ENCODE data around the gene TEX26. TPM values are rescaled to one million over a fixed set of nuclear protein-coding genes. Genes with fewer than 3 reads are reported as not detected.

Gene TEX26
- total and polyA plus RNA-seq, 2 of the 4 experiments (the other 2 are of a cell fraction), result not detected

GRCh38 chr13:30915691-30916541 is 16.5 kb upstream of the TEX26 start:
- H4K20me1 ChIP-seq (ENCODE audit: insufficient read depth, low read length), result no peaks in the 10 kb centered on the region
- H2AK5ac ChIP-seq (ENCODE audit: low read depth, low read length), result no peak overlapping the region
- no peak overlapping the region for H2BK15ac ChIP-seq (ENCODE audit: low read depth, low read length)
- no peak overlapping the region for H3K23ac ChIP-seq (ENCODE audit: low read depth, low read length)
- H3K79me1 ChIP-seq (ENCODE audit: low read depth in 1 of 2, low read length in 2 of 2), result no peaks in the 10 kb centered on the region
- H2BK20ac ChIP-seq (ENCODE audit: low read depth, low read length), result no peak overlapping the region
- no peak overlapping the region for H3K14ac ChIP-seq (replicated peaks; ENCODE audit: low read depth, low read length)
- ATAC-seq (ENCODE audit: low read depth), result no peak
- H3K56ac ChIP-seq (ENCODE audit: extremely low read depth, insufficient read depth, low read length), result no peak overlapping the region
- BruUV-seq (replicated peaks), result no TSS peak
- H2BK120ac ChIP-seq (ENCODE audit: low read depth, low read length), result no peak overlapping the region
- no peak overlapping the region for H3K27ac ChIP-seq (ENCODE audit: insufficient read depth, low read length)
- H3K9ac ChIP-seq (ENCODE audit: low read depth, low read length), result no peak overlapping the region
- no peak overlapping the region for H3K4me2 ChIP-seq (ENCODE audit: low read depth, low read length)
- CTCF ChIA-PET, result no interaction called here
- in situ Hi-C loops (cut with MboI; ENCODE audit: low sequenced_read_pairs) (no loop called here), dilution Hi-C loops (cut with HindIII; ENCODE audit: low sequenced_read_pairs, unreplicated experiment) (no loop called here), intact Hi-C loops (cut with micrococcal nuclease) (loop anchor here (5.0 kb wide), 1 partner anchor 46 kb away; no protein-coding TSS in a partner anchor)
- TF ChIP-seq BHLHE40 (IDR thresholded peaks at IDR 0.05; ENCODE audit: low read depth, low read length) (no peak), ELK1 (IDR thresholded peaks at IDR 0.05; ENCODE audit: borderline replicate concordance, low read depth, low read length) (no peak), POLR2A (IDR thresholded peaks at IDR 0.05; ENCODE audit: low read depth, low read length) (no peak), MXI1 (IDR thresholded peaks at IDR 0.05; ENCODE audit: borderline replicate concordance, low read depth, low read length) (no peak), NFE2L2 (IDR thresholded peaks at IDR 0.05; ENCODE audit: low read depth, low read length) (no peak), USF2 (IDR thresholded peaks at IDR 0.05; ENCODE audit: low read depth, low read length) (no peak), FOS (IDR thresholded peaks at IDR 0.05; ENCODE audit: low read depth, low read length) (no peak), RCOR1 (IDR thresholded peaks at IDR 0.05; ENCODE audit: insufficient replicate concordance, low read length) (no peak)
- 89% methylated on average over 5 of the region's 19 CpGs; no CpG with 5 or more reads in 1 of the 2 experiments for WGBS, 2 experiments (ENCODE audit: extremely low coverage in 2 of 2, insufficient read length in 1 of 2)
- no peak overlapping the region for H4K91ac ChIP-seq (ENCODE audit: insufficient read depth, low read depth, low read length)
- no peak overlapping the region for H4K5ac ChIP-seq (ENCODE audit: low read depth, low read length)
- H3K4me1 ChIP-seq (ENCODE audit: control insufficient read depth, insufficient read depth, low read length), result no peaks in the 10 kb centered on the region
- H3K4ac ChIP-seq (ENCODE audit: low read depth, low read length), result no peak overlapping the region
- peaks cover 7% of the 10 kb centered on the region for H3K27me3 ChIP-seq (ENCODE audit: control insufficient read depth, insufficient read depth, low read length)
- H3K9me1 ChIP-seq (ENCODE audit: insufficient read depth, low read length), result no peaks in the 10 kb centered on the region
- no peak overlapping the region for H2BK5ac ChIP-seq (ENCODE audit: low read depth, low read length, poor library complexity, severe bottlenecking)
- POLR2A ChIA-PET (ENCODE audit: unreplicated experiment), result no interaction called here
- H4K8ac ChIP-seq (ENCODE audit: low read depth in 2 of 2, low read length in 2 of 2), result no peak overlapping the region
- no peak overlapping the region for H2AK9ac ChIP-seq (replicated peaks; ENCODE audit: low read depth, low read length, poor library complexity)
- H3K36me3 ChIP-seq (ENCODE audit: control insufficient read depth, insufficient read depth, low read length), result no peaks in the 10 kb centered on the region
- H2AFZ ChIP-seq (replicated peaks; ENCODE audit: low read length, poor library complexity), result no peak overlapping the region
- no peak overlapping the region for H3K4me3 ChIP-seq (ENCODE audit: insufficient read depth, low read depth, low read length)
- H3K18ac ChIP-seq (ENCODE audit: low read depth, low read length), result no peak overlapping the region
- DNase-seq, result no peak
- H3K9me3 ChIP-seq (ENCODE audit: control insufficient read depth, insufficient read depth, low read length), result no peaks in the 10 kb centered on the region

Data from IMR-90 (cell line).